ENCODE measurements around the gene RRBP1. TPM values are rescaled to one million over a fixed set of nuclear protein-coding genes. Genes with fewer than 3 reads are reported as not detected.

Gene RRBP1
- total RNA-seq, 6 donors from 2014 or later = 143 to 256 (median 172) TPM

DNA sequence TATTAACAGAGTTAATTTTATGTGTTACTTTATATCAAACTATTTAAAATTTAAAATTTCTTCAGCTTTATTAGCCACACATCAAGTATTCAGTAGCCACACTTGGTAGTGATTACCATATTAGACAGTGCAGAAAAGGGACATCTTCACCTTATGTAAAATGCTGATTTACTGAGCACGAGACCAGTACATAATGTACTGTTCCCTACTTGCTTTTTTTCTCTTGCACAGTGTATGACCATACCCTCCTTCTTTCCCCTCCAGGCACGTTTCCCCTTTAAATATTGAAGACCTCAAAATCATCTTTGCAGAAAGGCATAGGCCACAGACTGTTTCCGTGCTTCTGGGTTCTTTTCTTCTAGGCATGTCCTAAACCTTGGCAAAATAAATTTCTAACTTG, 94.2 kb downstream of the RRBP1 start:
- no peak overlapping the region for H3K27ac ChIP-seq

DNA sequence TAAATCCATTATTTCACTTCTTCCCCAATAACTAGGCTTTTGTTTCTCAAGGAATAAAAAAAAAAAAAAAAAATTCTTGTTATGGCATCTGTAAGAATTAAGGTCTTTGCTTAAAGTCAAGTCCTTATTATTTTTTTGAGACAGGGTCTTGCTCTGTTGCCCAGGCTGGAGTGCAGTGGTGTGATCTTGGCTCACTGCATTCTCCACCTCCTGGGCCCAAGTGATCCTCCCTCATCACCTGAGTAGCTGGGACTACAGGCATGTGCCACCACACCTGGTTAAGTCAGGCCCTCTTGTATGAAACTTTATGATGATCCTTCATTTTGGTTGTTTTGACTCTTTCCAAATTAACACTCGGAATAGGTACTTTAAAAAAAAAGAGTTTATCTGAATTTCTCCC, 94.9 kb downstream of the RRBP1 start:
- H3K27ac ChIP-seq = no peak overlapping the region
- TF ChIP-seq POLR2A (IDR thresholded peaks at IDR 0.05) (no peak), POLR2AphosphoS5 (IDR thresholded peaks at IDR 0.05) (no peak), EP300 (IDR thresholded peaks at IDR 0.05) (no peak)
- TF ChIP-seq, protein P1, sequence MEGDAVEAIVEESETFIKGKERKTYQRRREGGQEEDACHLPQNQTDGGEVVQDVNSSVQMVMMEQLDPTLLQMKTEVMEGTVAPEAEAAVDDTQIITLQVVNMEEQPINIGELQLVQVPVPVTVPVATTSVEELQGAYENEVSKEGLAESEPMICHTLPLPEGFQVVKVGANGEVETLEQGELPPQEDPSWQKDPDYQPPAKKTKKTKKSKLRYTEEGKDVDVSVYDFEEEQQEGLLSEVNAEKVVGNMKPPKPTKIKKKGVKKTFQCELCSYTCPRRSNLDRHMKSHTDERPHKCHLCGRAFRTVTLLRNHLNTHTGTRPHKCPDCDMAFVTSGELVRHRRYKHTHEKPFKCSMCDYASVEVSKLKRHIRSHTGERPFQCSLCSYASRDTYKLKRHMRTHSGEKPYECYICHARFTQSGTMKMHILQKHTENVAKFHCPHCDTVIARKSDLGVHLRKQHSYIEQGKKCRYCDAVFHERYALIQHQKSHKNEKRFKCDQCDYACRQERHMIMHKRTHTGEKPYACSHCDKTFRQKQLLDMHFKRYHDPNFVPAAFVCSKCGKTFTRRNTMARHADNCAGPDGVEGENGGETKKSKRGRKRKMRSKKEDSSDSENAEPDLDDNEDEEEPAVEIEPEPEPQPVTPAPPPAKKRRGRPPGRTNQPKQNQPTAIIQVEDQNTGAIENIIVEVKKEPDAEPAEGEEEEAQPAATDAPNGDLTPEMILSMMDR (IDR thresholded peaks at IDR 0.05) = no peak
- H3K9me3 ChIP-seq = no peaks in the 10 kb centered on the region
- ATAC-seq (ENCODE audit: low FRiP score in 2 of 2) (no peak), DNase-seq (no peak)
- peaks cover 0 to 6% (median 0%) of the 10 kb centered on the region in 4 donors for H3K36me3 ChIP-seq
- no peaks in the 10 kb centered on the region for H3K27me3 ChIP-seq
- H3K4me1 ChIP-seq = peaks cover 22 to 68% (median 27%) of the 10 kb centered on the region in 4 donors
- 94 to 98% methylated on average over 1 of the region's 1 CpG for WGBS, 2 donors
- no peak overlapping the region for H3K4me3 ChIP-seq

More for the DNA sequence above, 94.2 kb downstream of the RRBP1 start:
- peaks cover 25 to 74% (median 30%) of the 10 kb centered on the region in 4 donors for H3K4me1 ChIP-seq
- ATAC-seq (ENCODE audit: low FRiP score in 2 of 2) = no peak
- DNase-seq = no peak
- no peak for TF ChIP-seq EP300 (IDR thresholded peaks at IDR 0.05)
- no peak for TF ChIP-seq POLR2A (IDR thresholded peaks at IDR 0.05)
- TF ChIP-seq, protein P1 (IDR thresholded peaks at IDR 0.05) = no peak
- TF ChIP-seq POLR2AphosphoS5 (IDR thresholded peaks at IDR 0.05) = no peak
- H3K9me3 ChIP-seq = no peaks in the 10 kb centered on the region
- H3K36me3 ChIP-seq = peaks cover 0 to 6% (median 0%) of the 10 kb centered on the region in 4 donors
- H3K27me3 ChIP-seq = no peaks in the 10 kb centered on the region
- 53 to 71% methylated on average over 3 of the region's 3 CpGs for WGBS, 2 donors
- H3K4me3 ChIP-seq = no peak overlapping the region

DNA sequence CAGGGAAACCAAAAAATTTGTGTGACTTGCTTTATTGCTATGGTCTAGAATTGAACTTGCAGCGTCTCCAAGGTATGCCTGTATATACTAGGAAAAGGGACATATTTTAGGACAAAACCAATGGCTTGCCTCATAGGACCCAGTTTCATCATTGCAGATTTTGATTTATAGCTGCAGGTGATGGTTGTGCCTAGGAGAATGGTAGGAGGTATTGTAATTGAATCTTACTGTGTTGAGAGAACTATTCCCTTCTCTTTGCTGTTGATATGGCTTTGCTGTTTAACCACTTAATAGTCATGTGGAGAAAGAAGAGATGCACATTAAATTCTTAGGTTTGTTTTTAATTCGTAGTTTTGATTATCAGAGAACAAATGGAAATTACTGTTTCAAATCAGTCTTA, 95.8 kb downstream of the RRBP1 start:
- ATAC-seq (ENCODE audit: low FRiP score in 2 of 2) (no peak), DNase-seq (no peak)
- Histone ChIP-seq H3K4me1 (peaks cover 22 to 59% (median 28%) of the 10 kb centered on the region in 4 donors), H3K27me3 (no peaks in the 10 kb centered on the region), H3K4me3 (no peak overlapping the region), H3K9me3 (no peaks in the 10 kb centered on the region), H3K36me3 (peaks cover 0 to 6% (median 0%) of the 10 kb centered on the region in 4 donors), H3K27ac (no peak overlapping the region)
- no peak for TF ChIP-seq POLR2AphosphoS5 (IDR thresholded peaks at IDR 0.05)
- TF ChIP-seq EP300 (IDR thresholded peaks at IDR 0.05) = no peak
- 78 to 81% methylated on average over 2 of the region's 2 CpGs for WGBS, 2 donors

DNA sequence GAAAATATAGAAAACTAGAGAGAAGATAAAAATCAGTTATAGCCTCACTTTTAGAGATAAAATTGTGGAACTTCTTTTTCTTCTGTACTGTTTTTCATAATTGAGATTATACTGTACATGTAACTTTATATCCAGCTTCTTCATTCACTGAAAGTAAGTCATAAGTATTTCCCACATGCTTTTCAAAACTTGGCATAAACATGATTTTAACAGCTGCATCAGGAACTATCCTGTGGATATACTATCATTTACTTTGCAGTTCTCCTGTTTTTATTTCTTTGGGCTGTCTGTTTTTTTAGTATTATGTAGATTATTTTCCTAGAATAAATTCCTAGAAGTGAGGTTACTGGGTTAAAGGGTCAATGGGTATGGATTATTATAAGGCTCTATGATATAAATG, 97.4 kb downstream of the RRBP1 start:
- Histone ChIP-seq H3K27ac (no peak overlapping the region), H3K4me3 (no peak overlapping the region), H3K27me3 (no peaks in the 10 kb centered on the region), H3K4me1 (peaks cover 28 to 55% (median 33%) of the 10 kb centered on the region in 4 donors), H3K36me3 (peaks cover 0 to 6% (median 0%) of the 10 kb centered on the region in 4 donors), H3K9me3 (no peaks in the 10 kb centered on the region)
- DNase-seq = no peak
- ATAC-seq (ENCODE audit: low FRiP score in 2 of 2) = no peak
- TF ChIP-seq POLR2AphosphoS5 (IDR thresholded peaks at IDR 0.05) (no peak), EP300 (IDR thresholded peaks at IDR 0.05) (no peak), POLR2A (IDR thresholded peaks at IDR 0.05) (no peak)
- TF ChIP-seq, protein P1 (IDR thresholded peaks at IDR 0.05) = no peak

DNA sequence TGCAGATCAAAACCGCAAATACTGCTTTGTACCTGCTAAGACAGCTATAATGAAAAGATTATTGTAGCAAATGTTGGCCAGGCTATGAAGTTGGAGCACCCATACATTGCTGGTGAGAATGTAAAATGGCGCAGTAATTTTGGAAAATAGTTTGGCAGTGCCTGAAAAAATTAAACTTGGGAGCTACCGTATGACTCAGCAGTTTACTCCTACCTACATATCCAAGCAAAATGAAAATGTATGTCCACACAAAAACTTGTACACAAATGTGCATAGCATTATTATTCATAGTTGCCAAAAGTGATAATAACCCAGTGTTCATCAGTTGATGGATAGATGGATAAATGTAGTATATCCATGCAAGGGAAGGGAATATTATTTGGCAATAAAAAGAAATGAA, 98.9 kb downstream of the RRBP1 start:
- Histone ChIP-seq H3K36me3 (peaks cover 0 to 6% (median 0%) of the 10 kb centered on the region in 4 donors), H3K9me3 (no peaks in the 10 kb centered on the region), H3K27me3 (no peaks in the 10 kb centered on the region), H3K27ac (no peak overlapping the region), H3K4me1 (peaks cover 32 to 56% (median 34%) of the 10 kb centered on the region in 4 donors), H3K4me3 (no peak overlapping the region)
- 94 to 98% methylated on average over 3 of the region's 3 CpGs for WGBS, 2 donors
- DNase-seq = no peak
- TF ChIP-seq, protein P1 (IDR thresholded peaks at IDR 0.05) = no peak
- no peak for TF ChIP-seq EP300 (IDR thresholded peaks at IDR 0.05)
- TF ChIP-seq POLR2AphosphoS5 (IDR thresholded peaks at IDR 0.05) = no peak
- no peak for TF ChIP-seq POLR2A (IDR thresholded peaks at IDR 0.05)
- ATAC-seq (ENCODE audit: low FRiP score in 2 of 2) = no peak
